Activated CD4-positive, alpha-beta T cell treated with anti-CD3 and anti-CD28 coated beads, Interleukin-2, amount 50 U/mL, for 24 hours (primary cell): ENCODE results near the gene CLPSL1.

Experiments used
- DNase-seq, 2 donors: peaks; one replicate each; pipeline ENCODE4 v3.0.0-alpha.2; 2020; ENCODE audit warnings: low read depth in 1 of 2, low spot score in 1 of 2

The CLPSL1 gene

GRCh38 chr6:35757456-35758123 is 23.2 kb upstream of the CLPSL1 start:
- DNase-seq, result no peak

GRCh38 chr6:35759426-35759825 is 21.4 kb upstream of the CLPSL1 start:
- DNase-seq, result no peak

- DNase-seq, result no peak
Observed at GRCh38 chr6:35765739-35766138, 15.1 kb upstream of the CLPSL1 start.

GRCh38 chr6:35769211-35769610 is 11.6 kb upstream of the CLPSL1 start:
- no peak for DNase-seq

GRCh38 chr6:35771343-35771627 is 9.5 kb upstream of the CLPSL1 start:
- no peak for DNase-seq

- no peak for DNase-seq
Observed at GRCh38 chr6:35774116-35774794, 6.6 kb upstream of the CLPSL1 start.

GRCh38 chr6:35775031-35775430 is 5.8 kb upstream of the CLPSL1 start:
- no peak for DNase-seq

- DNase-seq, result no peak
Observed at GRCh38 chr6:35776364-35777215, 4.2 kb upstream of the CLPSL1 start, which contains the start of gene CLPSL2. TSS of gene CLPSL2 (plus strand) at chr6:35776598. CDS start at chr6:35776619, 21 bp downstream.

- DNase-seq, result no peak
Observed at GRCh38 chr6:35777356-35778102, 3.3 kb upstream of the CLPSL1 start.

- DNase-seq, result no peak
Observed at GRCh38 chr6:35778437-35778836, 2.4 kb upstream of the CLPSL1 start.

- DNase-seq, result no peak
Observed at GRCh38 chr6:35781290-35781689, 471 bp downstream of the CLPSL1 start.

- no peak for DNase-seq
Observed at GRCh38 chr6:35782424-35782823, 1.6 kb downstream of the CLPSL1 start.

GRCh38 chr6:35784200-35784599 is 3.4 kb downstream of the CLPSL1 start:
- DNase-seq, result no peak

- no peak for DNase-seq
Observed at GRCh38 chr6:35786272-35786671, 5.5 kb downstream of the CLPSL1 start.

- no peak for DNase-seq
Observed at GRCh38 chr6:35786810-35787209, 6.0 kb downstream of the CLPSL1 start.

- DNase-seq, result no peak
Observed at GRCh38 chr6:35787266-35788218, 6.7 kb downstream of the CLPSL1 start.

GRCh38 chr6:35788423-35788982 is 7.7 kb downstream of the CLPSL1 start:
- no peak for DNase-seq

GRCh38 chr6:35790683-35791082 is 9.9 kb downstream of the CLPSL1 start:
- DNase-seq, result no peak

- no peak for DNase-seq
Observed at GRCh38 chr6:35794536-35795452, 14.0 kb downstream of the CLPSL1 start.
